Activated CD4-positive, alpha-beta T cell treated with anti-CD3 and anti-CD28 coated beads for 1 hour (primary cell): ENCODE measurements around the gene RXRB.
"Not testable (repeated sequence)": the region's sequence is repeated elsewhere in the genome, so short reads cannot be mapped to it uniquely, and the experiment has no call there.

ENCODE experiments used
- DNase-seq: peaks from one replicate; pipeline ENCODE4 v3.0.0-alpha.2; 2020

Gene RXRB

DNA sequence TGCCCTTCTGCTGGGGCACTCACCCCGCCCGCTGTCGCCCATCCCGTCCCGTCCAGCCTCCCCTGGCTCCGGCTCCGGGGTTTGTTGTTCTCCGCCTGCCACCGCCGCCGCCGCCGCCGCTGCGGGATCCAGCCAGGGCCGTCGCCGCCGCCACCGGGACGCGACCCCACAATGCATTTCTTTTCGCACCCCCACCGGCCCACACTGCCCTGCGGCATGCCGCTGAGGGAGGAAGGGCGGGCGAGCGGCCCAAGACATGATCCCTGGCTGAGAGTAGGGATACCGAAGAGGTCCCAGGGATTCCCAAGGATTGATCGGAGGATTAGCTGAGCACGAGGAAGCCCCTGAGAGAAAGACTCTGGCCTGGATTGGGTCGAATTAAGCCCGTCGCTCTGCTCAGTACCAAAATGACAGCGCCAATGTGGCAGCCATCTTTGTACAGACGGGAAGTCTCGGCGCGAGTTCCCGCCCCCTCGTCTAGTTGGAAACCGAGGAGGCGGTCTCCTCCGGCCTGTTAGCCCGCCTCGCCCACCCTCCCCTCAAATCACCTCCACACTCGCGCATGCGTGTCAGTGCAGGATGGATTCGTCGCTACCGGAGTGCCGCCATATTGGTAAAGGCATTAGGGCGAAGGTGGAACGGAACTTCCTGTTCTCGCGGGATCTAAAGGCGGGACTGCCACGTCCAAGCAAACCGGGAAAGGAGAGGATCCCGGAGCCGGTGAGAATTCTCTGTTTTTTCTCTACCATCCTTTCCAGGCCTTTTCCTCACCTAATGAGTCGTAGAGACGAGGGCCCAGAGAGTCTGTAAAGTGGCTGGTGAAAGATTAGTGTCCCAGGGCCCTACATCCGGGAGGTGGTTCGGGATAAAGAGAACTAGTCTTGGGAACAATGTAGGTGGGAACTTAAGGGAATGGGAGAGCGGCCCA, at the start of gene RXRB, which contains the start of gene SLC39A7:
Gene RXRB (minus strand): TSS at position 447 of the 928 bp plus-strand sequence. CDS start 189 bp downstream, at position 258.
Gene SLC39A7 (plus strand): TSS at position 649 of the 928 bp plus-strand sequence. CDS start 379 bp downstream, outside the sequence.
- peak; percentile 99 for DNase-seq

DNA sequence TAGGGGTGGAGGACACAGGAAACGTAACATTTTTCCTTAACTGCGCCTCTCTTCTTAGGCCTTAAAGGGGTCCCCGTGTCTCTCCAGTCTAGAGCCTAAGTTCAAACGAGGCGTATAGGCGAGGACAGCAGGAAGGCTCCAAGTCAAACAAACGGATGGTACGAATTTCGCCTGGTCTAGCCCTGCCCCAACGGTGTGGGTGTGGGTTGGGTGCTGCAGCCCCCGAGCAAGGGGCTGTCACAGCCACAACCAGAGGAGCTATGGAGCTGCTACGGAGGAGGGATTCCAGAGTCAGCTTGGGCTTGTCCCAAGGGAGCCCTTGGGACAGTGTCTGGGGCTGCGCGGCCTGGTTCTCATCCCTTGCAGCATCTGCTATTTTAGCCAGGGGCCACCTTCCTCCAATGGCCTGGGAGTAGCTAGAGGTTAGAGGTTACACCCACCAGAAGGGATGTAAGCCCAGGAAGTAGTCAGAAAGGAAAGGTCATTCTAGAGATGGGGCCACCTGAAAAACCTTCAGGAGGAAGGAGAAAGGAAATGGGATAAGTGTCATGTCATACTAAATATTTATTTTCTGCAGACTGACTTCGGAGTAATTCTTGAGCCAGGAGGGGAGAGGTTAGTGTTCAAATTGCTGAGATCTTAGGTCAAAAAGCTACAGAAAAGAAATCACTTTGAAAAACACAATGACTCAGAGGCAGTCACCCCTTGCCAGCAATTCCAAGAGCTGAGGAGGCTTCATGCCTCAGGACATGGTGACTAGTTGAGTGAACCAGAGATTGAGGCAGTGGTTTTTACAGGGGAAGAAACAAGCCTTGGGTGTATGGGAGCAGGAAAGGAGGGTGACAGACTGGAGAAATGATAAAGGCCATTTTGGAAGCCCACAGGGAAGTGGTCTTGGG, 49.5 kb upstream of the RXRB start:
- DNase-seq = no peak

GRCh38 chr6:33248932-33249731, 48.7 kb upstream of the RXRB start:
- DNase-seq = peak; percentile 89

GRCh38 chr6:33248643-33248931, 48.1 kb upstream of the RXRB start:
- DNase-seq = no peak

DNA sequence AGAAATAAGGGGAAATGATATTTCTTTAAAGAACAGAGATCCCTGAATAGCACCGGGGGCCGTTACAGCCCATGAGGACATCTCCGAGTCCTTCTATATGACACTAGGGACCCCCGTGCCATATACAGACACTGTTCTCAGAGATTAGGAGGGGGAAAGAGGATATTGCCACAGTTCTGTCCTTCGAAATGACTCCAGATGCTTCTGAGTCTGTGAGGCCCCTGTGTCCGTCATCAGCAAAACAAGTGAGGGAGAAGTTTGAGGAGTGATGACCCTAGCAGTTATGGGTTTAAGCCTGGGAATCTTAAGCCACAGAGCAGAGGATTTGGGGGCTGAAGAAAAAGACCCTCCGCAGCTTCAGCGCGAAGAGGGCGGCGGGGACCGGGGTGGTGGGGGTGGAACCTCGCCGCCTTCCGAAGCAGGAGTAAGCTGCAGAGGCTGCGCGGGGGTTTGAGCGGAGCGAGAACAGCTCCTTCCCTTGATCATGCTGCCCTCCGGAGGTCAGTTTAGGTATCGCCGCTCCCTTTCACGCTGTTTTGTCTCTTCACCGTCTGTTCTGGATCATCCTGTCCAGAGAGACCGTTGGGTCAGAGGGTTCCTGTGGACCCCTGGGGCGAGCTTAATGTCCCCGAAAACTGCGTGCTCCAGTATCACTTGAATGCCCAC, 47.6 kb upstream of the RXRB start:
- peak; percentile 85 for DNase-seq

DNA sequence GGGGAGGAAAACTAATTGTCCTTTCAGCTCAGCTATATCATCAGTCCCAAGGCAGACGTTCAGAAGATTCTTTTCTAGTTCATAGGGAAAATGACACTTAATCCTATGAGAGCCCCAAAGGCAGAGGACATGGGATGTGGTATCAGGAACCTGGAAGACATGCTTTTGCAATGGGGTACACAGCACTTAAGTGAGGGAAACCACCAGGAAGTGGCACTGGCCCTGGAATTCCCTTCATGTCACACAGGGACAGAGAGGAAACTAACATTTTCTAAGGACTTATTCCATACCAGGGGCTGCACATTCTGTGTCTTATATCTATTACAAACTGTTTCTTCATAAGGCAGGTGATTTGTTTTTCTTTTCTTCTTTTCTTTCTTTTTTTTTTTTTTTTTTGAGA, 43.0 kb upstream of the RXRB start:
- DNase-seq = no peak

GRCh38 chr6:33241968-33242367, 41.5 kb upstream of the RXRB start:
- DNase-seq = no peak

DNA sequence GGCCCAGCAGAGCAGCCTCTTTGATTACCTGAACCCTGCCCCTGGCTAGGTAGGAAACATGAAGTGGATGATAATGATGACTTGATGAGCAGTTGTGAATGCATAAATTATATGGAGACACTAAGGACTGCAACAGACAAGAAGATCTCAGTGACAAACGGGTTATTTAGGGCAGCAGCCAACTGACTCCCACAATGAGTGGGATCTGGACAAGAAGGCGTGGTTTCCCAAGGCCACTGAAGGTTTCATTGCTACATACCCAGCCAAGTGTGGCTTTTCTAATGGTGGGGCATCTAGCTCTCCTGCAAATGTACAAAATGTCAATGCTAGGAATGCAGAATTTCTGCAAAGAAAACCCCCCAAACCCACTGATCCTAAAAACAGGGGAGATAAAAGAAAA, 37.3 kb upstream of the RXRB start:
- DNase-seq = no peak

DNA sequence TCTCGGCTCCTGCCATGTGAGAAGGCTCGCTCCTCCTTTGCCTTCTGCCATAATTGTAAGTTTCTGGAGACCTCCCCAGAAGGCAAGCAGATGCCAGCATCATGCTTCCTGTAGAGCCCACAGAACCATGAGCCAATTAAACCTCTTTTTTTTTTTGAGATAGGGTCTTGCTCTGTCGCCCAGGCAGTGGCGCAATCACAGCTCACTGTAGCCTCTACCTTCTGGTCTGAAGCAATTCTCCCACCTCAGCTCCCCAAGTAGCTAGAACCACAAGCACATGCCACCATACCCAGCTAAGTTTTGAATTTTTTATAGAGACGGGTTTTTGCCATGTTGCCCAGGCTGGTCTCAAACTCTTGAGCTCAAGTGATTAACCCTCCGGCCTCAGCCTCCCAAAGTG, 36.4 kb upstream of the RXRB start:
- DNase-seq = no peak

DNA sequence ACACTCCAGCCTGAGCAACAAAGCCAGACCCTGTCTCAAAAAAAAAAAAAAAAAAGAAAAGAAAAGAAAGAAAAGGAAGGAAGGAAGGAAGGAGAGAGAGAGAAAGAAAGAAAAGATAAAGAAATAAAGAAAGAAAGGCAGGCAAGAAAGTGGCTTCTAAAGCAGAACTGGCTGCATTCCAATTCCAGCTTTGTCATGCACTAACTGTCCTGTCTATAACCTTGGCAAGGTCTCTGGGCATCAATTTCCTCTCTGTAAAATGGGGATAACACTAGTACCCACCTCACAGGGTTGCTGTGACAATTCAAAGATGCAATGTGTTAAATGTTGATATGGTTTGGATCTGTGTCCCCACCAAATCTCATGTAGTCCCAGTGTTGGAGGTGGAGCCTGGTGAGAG, 35.9 kb upstream of the RXRB start:
- no peak for DNase-seq

- no peak for DNase-seq
Measured at GRCh38 chr6:33235221-33235634, 34.8 kb upstream of the RXRB start.

DNA sequence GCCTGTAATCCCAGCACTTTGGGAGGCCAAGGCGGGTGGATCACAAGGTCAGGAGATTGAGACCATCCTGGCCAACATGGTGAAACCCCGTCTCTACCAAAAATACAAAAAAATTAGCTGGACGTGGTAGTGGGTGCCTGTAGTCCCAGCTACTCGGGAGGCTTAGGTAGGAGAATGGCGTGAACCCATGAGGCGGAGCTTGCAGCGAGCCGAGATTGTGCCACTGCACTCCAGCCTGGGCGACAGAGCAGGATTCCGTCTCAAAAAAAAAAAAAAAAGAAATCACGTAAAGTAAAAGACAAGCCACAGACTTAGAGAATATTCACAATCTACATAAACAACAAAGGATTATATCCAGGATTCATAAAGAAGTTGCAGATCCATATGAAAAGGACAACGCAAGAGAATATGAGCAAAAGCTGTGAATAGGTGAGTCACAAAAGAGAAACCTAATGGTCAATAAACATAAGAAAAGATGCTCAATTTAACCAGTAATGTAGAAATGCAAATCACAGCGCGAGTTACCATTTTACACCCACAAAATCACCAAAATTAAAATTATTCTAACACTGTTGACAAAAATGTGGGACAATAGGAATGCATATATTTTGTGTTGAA, 26.1 kb upstream of the RXRB start:
- DNase-seq = not testable (repeated sequence)

DNA sequence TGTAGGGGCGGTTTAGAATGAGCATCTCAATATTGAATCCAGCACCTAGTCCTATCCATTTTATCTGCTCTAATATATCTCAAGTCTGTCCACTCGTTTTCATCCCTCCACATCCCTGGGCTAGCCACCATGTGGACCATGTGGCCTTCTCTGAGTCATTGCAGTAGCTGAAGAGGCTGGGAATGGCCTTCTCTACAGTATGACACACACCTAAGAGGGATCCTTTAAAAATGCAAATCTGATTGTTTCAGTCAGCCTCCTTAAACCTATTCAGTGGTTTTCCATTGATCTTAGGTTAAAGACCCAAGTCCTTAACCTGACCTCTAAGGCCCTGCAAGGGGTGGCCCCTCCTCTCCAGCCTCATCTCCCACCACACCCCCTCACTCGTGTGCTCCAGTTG, 17.2 kb upstream of the RXRB start:
- no peak for DNase-seq

DNA sequence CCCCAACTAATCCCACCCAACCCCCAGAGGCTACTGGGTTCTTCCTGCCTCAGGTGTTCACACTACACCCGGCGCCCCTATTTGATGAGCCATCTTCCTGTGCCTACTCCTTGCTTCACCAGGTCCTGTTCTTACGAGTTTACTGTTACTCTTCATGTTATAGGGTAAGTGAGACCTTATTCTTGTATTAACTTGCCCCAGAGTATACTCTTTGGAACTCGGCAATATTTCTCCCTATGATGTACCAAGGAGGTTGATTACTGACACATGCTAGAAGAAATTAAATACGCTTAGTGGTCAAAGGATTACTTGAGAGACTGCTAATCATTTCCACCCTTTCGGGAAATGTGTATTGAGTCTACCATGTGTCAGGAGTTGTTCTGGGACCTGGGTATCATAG, 16.8 kb upstream of the RXRB start:
- DNase-seq = no peak

DNA sequence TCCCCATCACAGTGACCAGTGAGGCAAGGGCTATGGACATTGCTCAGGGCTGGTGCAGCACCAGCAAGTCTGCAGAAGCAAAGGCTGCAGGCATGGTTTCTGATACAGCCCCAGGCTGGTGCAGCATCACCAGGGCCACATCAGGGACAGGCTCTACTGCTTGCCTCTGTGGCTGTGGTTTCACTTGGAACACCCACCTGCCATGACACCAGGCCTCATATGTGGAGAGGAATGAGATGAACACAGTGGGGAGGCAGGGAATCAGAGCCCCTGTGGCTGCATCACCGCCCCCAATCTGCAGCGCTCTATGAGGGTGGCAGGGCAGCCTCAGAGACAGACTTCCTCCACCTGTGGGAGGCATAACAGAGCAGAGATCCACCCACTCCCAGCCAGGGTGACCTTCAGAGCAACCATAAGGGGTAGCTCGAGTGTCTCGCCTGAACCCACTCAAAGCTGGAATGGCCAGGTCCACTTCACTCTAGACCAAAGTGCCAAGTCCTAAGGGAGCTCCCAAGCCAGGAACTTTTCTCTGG, 15.7 kb upstream of the RXRB start:
- no peak for DNase-seq

GRCh38 chr6:33215271-33216116, 15.0 kb upstream of the RXRB start:
- no peak for DNase-seq

DNA sequence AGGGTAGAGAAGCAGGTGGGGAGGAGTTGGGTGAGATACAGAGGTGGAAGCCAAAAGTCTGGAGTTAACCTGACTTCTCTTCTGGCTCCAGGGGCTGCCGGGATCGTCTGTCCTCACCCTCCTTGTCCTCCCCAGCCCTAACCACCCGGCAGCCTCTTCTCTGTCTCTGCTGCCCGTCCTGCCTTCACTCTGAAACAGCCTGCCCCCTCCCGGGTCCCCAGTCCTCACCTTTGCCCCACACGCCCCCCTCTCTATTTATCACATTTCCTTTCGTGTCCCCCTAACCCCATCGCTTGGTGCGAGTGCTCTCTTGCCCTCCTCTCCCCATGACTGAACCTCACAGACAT, 13.5 kb upstream of the RXRB start:
- DNase-seq = no peak

GRCh38 chr6:33213166-33213988, 12.9 kb upstream of the RXRB start:
- no peak for DNase-seq

- no peak for DNase-seq
Measured at GRCh38 chr6:33212857-33213165, 12.3 kb upstream of the RXRB start.
